H9 (cell line): ENCODE results near the gene RMC1. TPM values are rescaled to one million over a fixed set of nuclear protein-coding genes. Genes with fewer than 3 reads are reported as not detected.

Source experiments
- DNase-seq: peaks from one replicate; pipeline ENCODE4 v3.0.0-alpha.2; 2017
- H2AFZ ChIP-seq: one replicate; pipeline ENCODE4 v1.6.1; 2013; ENCODE audit warnings: mild to moderate bottlenecking, low read length, control low read depth, moderate library complexity
- H2AK5ac ChIP-seq: 2 replicates; pipeline ENCODE4 v1.6.1; 2013; ENCODE audit warnings: low read length, control low read depth, mixed read lengths; ENCODE audit not compliant: insufficient read length
- H2BK120ac ChIP-seq: one replicate; pipeline ENCODE4 v1.6.1; 2013; ENCODE audit warnings: low read depth, mild to moderate bottlenecking, low read length, control low read depth, inconsistent platforms; ENCODE audit not compliant: poor library complexity, severe bottlenecking
- H2BK12ac ChIP-seq: 2 replicates; pipeline ENCODE4 v1.6.1; 2013; ENCODE audit warnings: low read length, control low read depth, mixed read lengths, low read depth; ENCODE audit not compliant: insufficient read length
- H2BK15ac ChIP-seq: 2 replicates; pipeline ENCODE4 v1.6.1; 2013; ENCODE audit warnings: low read depth, low read length, control low read depth
- H2BK20ac ChIP-seq: one replicate; pipeline ENCODE4 v1.6.1; 2013; ENCODE audit warnings: low read depth, mild to moderate bottlenecking, low read length, control low read depth, inconsistent platforms; ENCODE audit not compliant: poor library complexity, severe bottlenecking
- H2BK5ac ChIP-seq: 2 replicates; pipeline ENCODE4 v1.6.1; 2013; ENCODE audit warnings: low read length, control low read depth, mixed read lengths; ENCODE audit not compliant: insufficient read length
- H3K14ac ChIP-seq: 2 replicates; pipeline ENCODE4 v1.6.1; 2013; ENCODE audit warnings: low read length, control low read depth; ENCODE audit not compliant: insufficient read depth
- H3K18ac ChIP-seq: 2 replicates; pipeline ENCODE4 v1.6.1; 2013; ENCODE audit warnings: low read depth, mild to moderate bottlenecking, mixed read lengths, low read length, control low read depth; ENCODE audit not compliant: insufficient read length
- H3K23ac ChIP-seq: 2 replicates; pipeline ENCODE4 v1.6.1; 2013; ENCODE audit warnings: low read length, control low read depth, mixed read lengths, low read depth; ENCODE audit not compliant: insufficient read length
- H3K23me2 ChIP-seq: 2 replicates; pipeline ENCODE4 v1.6.1; 2013; ENCODE audit warnings: low read depth, mild to moderate bottlenecking, mixed read lengths, low read length, control low read depth; ENCODE audit not compliant: insufficient read length, poor library complexity, severe bottlenecking
- H3K27ac ChIP-seq: 2 replicates; pipeline ENCODE4 v1.5.1; 2013; ENCODE audit warnings: low read length, control low read depth, mixed read lengths, low read depth; ENCODE audit not compliant: insufficient read length
- H3K27me3 ChIP-seq: 2 replicates; pipeline ENCODE4 v1.6.1; 2013; ENCODE audit warnings: low read length, control low read depth, inconsistent platforms; ENCODE audit not compliant: insufficient read depth
- H3K4ac ChIP-seq: 2 replicates; pipeline ENCODE4 v1.6.1; 2013; ENCODE audit warnings: low read depth, mild to moderate bottlenecking, control low read depth, inconsistent platforms, low read length, moderate library complexity
- H3K4me1 ChIP-seq: 2 replicates; pipeline ENCODE4 v1.6.1; 2013; ENCODE audit warnings: low read length, control low read depth, inconsistent platforms; ENCODE audit not compliant: insufficient read depth
- H3K4me2 ChIP-seq: 2 replicates; pipeline ENCODE4 v1.6.1; 2013; ENCODE audit warnings: low read length, control low read depth, mixed read lengths; ENCODE audit not compliant: insufficient read length, insufficient read depth
- H3K56ac ChIP-seq: 2 replicates; pipeline ENCODE4 v1.6.1; 2013; ENCODE audit warnings: low read depth, mild to moderate bottlenecking, mixed read lengths, low read length, control low read depth; ENCODE audit not compliant: insufficient read length
- H3K79me1 ChIP-seq: 2 replicates; pipeline ENCODE4 v1.6.1; 2013; ENCODE audit warnings: low read depth, mild to moderate bottlenecking, moderate library complexity, low read length, control low read depth, inconsistent platforms; ENCODE audit not compliant: insufficient read depth, poor library complexity, severe bottlenecking
- H3K79me2 ChIP-seq: 2 replicates; pipeline ENCODE4 v1.6.1; 2013; ENCODE audit warnings: low read length, control low read depth, inconsistent platforms; ENCODE audit not compliant: insufficient read depth
- H3K9ac ChIP-seq: 2 replicates; pipeline ENCODE4 v1.6.1; 2013; ENCODE audit warnings: low read length, control low read depth, mixed read lengths; ENCODE audit not compliant: insufficient read length; ENCODE audit errors: extremely low read depth
- H3K9me3 ChIP-seq: one replicate; pipeline ENCODE4 v1.6.1; 2013; ENCODE audit warnings: low read depth, low read length, inconsistent platforms; ENCODE audit not compliant: control insufficient read depth
- H3T11ph ChIP-seq: one replicate; pipeline ENCODE4 v1.6.1; 2013; ENCODE audit warnings: mild to moderate bottlenecking, low read length, control low read depth, inconsistent platforms
- H4K20me1 ChIP-seq: one replicate; pipeline ENCODE4 v1.6.1; 2013; ENCODE audit not compliant: control insufficient read depth, insufficient read length, insufficient read depth
- H4K5ac ChIP-seq: 2 replicates; pipeline ENCODE4 v1.6.1; 2013; ENCODE audit warnings: low read depth, mild to moderate bottlenecking, mixed read lengths, low read length, control low read depth; ENCODE audit not compliant: insufficient read length
- H4K8ac ChIP-seq: replicated peaks from 2 replicates; pipeline ENCODE4 v1.6.1; 2013; ENCODE audit warnings: low read length, control low read depth, mixed read lengths, low read depth; ENCODE audit not compliant: insufficient read length
- H4K91ac ChIP-seq: 2 replicates; pipeline ENCODE4 v1.6.1; 2013; ENCODE audit warnings: low read depth, mild to moderate bottlenecking, moderate library complexity, mixed read lengths, low read length, control low read depth; ENCODE audit not compliant: insufficient read length
- H3K27ac Mint-ChIP-seq, 3 experiments: 2 replicates in 2 of 3; 3 replicates in 1 of 3; pipeline ENCODE4 v1.8.0; 2020 to 2021; ENCODE audit warnings: mixed read lengths in 3 of 3, mild to moderate bottlenecking in 1 of 3, moderate library complexity in 1 of 3
- H3K27me3 Mint-ChIP-seq: 2 replicates; pipeline ENCODE4 v1.8.0; 2021; ENCODE audit warnings: low read depth, mild to moderate bottlenecking, moderate library complexity, mixed read lengths
- H3K36me3 Mint-ChIP-seq, 3 experiments: 2 replicates in 2 of 3; 3 replicates in 1 of 3; pipeline ENCODE4 v1.8.0; 2020 to 2021; ENCODE audit warnings: low read depth in 3 of 3, mixed read lengths in 3 of 3; ENCODE audit not compliant: insufficient read depth in 1 of 3
- H3K4me1 Mint-ChIP-seq, 2 experiments: 2 replicates each; pipeline ENCODE4 v1.8.0; 2020; ENCODE audit warnings: mixed read lengths in 2 of 2
- H3K4me3 Mint-ChIP-seq, 2 experiments: 2 replicates in 1 of 2; 3 replicates in 1 of 2; pipeline ENCODE4 v1.8.0; 2020 to 2021; ENCODE audit warnings: mild to moderate bottlenecking in 2 of 2, mixed read lengths in 2 of 2, moderate library complexity in 1 of 2
- H3K9me3 Mint-ChIP-seq, 2 experiments: 2 replicates in 1 of 2; 3 replicates in 1 of 2; pipeline ENCODE4 v1.8.0; 2020; ENCODE audit warnings: mild to moderate bottlenecking in 2 of 2, mixed read lengths in 2 of 2, moderate library complexity in 1 of 2
- WGBS: extraction: QIAGEN DNeasy Blood & Tissue Kit; methylation state at CpG from one replicate; pipeline ENCODE4 v1.1.7; 2013; ENCODE audit warnings: missing lambda C conversion rate, low lambda C conversion rate, mixed read lengths; ENCODE audit not compliant: insufficient read length; ENCODE audit errors: extremely low coverage; 5-methylcytosine and 5-hydroxymethylcytosine counted together
- total RNA-seq: library from RNA; stranded (reverse); gene quantifications from 2 replicates; pipeline ENCODE4 v1.2.1, GENCODE V29; 2021
- TF ChIP-seq, protein P1 (sequence below): fragments of 200-600 bp; sonication (generic); conservative IDR thresholded peaks from 3 replicates; pipeline ENCODE4 v1.8.0; 2021; ENCODE audit warnings: antibody characterized with exemption, mild to moderate bottlenecking

The RMC1 gene
- total RNA-seq, 1 experiment from 2014 or later = 21.3 TPM

GRCh38 chr18:23502516-23503037 lies 734 bp upstream of the RMC1 start:
- Mint-ChIP-seq H3K27me3 (peaks cover 19% of the 10 kb centered on the region), H3K27ac (peak overlapping the region in 1 of 3 experiments; percentile 92; a peak in 1 of 7 replicates)

More at GRCh38 chr18:23502516-23503037, 734 bp upstream of the RMC1 start:
- Histone ChIP-seq H2BK12ac (no peak overlapping the region), H3K4ac (no peak overlapping the region), H3K79me2 (no peaks in the 10 kb centered on the region), H4K8ac (no peak overlapping the region), H3K56ac (no peak overlapping the region), H3T11ph (no peak overlapping the region), H2BK20ac (no peak overlapping the region), H2BK120ac (no peak overlapping the region), H4K5ac (no peak overlapping the region), H2BK5ac (no peak overlapping the region), H3K9ac (no peak overlapping the region), H2AFZ (no peak overlapping the region), H3K23ac (no peak overlapping the region), H4K91ac (no peak overlapping the region), H3K27me3 (no peaks in the 10 kb centered on the region), H3K18ac (no peak overlapping the region), H3K79me1 (no peaks in the 10 kb centered on the region), H3K4me2 (peak overlapping the region; percentile 59), H3K9me3 (no peaks in the 10 kb centered on the region), H2BK15ac (no peak overlapping the region), H3K14ac (no peak overlapping the region), H3K27ac (no peak overlapping the region), H3K4me1 (no peaks in the 10 kb centered on the region), H2AK5ac (no peak overlapping the region), H3K23me2 (peaks cover 3% of the 10 kb centered on the region), H4K20me1 (no peaks in the 10 kb centered on the region)
- Mint-ChIP-seq H3K4me1 (peaks cover 19 to 23% of the 10 kb centered on the region in 2 experiments), H3K36me3 (peaks cover 0 to 6% (median 3%) of the 10 kb centered on the region in 3 experiments; a peak in 4 of 7 replicates), H3K4me3 (peak overlapping the region; percentile 81 to 87), H3K9me3 (no peaks in the 10 kb centered on the region)
- WGBS = no CpG with 5 or more reads among the region's 6 CpGs
- TF ChIP-seq, protein P1, sequence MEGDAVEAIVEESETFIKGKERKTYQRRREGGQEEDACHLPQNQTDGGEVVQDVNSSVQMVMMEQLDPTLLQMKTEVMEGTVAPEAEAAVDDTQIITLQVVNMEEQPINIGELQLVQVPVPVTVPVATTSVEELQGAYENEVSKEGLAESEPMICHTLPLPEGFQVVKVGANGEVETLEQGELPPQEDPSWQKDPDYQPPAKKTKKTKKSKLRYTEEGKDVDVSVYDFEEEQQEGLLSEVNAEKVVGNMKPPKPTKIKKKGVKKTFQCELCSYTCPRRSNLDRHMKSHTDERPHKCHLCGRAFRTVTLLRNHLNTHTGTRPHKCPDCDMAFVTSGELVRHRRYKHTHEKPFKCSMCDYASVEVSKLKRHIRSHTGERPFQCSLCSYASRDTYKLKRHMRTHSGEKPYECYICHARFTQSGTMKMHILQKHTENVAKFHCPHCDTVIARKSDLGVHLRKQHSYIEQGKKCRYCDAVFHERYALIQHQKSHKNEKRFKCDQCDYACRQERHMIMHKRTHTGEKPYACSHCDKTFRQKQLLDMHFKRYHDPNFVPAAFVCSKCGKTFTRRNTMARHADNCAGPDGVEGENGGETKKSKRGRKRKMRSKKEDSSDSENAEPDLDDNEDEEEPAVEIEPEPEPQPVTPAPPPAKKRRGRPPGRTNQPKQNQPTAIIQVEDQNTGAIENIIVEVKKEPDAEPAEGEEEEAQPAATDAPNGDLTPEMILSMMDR = no peak
- no peak for DNase-seq
